ENCODE measurements around the gene FILIP1. TPM values are rescaled to one million over a fixed set of nuclear protein-coding genes. Genes with fewer than 3 reads are reported as not detected.

Gene FILIP1
- total and polyA plus RNA-seq, 10 of the 15 experiments (the other 5 are each of a cell fraction or from before 2014, with no cell fraction given) = 0.23 to 2.0 (median 0.44) TPM

DNA sequence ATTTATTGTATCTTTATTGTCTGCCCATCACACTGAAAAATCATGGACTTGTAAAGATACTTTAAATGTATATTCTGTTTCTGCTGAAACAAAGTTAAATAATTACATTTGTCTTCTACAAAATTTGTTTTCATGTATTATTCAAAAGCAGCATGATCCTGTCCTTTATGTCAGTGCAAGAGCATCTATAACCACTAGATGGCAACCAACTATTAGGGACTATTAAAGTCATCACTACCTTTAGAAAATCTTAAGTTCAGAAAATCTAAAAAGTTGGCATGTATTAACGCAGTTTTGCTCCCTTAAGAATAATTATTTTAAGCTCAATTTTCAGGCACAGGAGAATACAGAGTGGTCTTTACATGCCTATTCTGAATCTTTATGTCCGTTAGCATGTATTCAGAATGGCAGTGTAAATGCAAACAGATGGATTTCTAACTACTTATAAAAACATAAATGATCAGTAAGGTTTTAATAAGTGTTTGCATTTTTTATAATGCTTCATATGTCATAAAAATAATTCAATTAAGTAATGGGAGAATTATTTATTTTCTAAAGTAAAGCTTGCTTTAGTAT lies 226.8 kb downstream of the FILIP1 start (continued):
- no peak for TF ChIP-seq PAX5 (IDR thresholded peaks at IDR 0.05; ENCODE audit: borderline replicate concordance, low read depth, low read length)
- no peak for TF ChIP-seq EP300 (IDR thresholded peaks at IDR 0.05; ENCODE audit: borderline replicate concordance in 1 of 2, control insufficient read depth in 1 of 2, low read depth in 2 of 2, low read length in 2 of 2)
- TF ChIP-seq, protein P1, sequence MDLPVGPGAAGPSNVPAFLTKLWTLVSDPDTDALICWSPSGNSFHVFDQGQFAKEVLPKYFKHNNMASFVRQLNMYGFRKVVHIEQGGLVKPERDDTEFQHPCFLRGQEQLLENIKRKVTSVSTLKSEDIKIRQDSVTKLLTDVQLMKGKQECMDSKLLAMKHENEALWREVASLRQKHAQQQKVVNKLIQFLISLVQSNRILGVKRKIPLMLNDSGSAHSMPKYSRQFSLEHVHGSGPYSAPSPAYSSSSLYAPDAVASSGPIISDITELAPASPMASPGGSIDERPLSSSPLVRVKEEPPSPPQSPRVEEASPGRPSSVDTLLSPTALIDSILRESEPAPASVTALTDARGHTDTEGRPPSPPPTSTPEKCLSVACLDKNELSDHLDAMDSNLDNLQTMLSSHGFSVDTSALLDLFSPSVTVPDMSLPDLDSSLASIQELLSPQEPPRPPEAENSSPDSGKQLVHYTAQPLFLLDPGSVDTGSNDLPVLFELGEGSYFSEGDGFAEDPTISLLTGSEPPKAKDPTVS (IDR thresholded peaks at IDR 0.05; ENCODE audit: low read depth, low read length) = no peak
- TF ChIP-seq YY1 (IDR thresholded peaks at IDR 0.05; ENCODE audit: low read depth, low read length) = no peak
- no peak for TF ChIP-seq ZNF274 (IDR thresholded peaks at IDR 0.05; ENCODE audit: insufficient read depth, insufficient read length)
- TF ChIP-seq SMC3 (IDR thresholded peaks at IDR 0.05; ENCODE audit: borderline replicate concordance, low read length) = peak; percentile 70; the same call in 1 of the 2 replicates
- TF ChIP-seq MYB (IDR thresholded peaks at IDR 0.05; ENCODE audit: borderline replicate concordance, low read depth, low read length) = no peak
- TF ChIP-seq ZNF384 (IDR thresholded peaks at IDR 0.05; ENCODE audit: borderline replicate concordance, low read depth, low read length) = no peak
- no peak for TF ChIP-seq CREM (IDR thresholded peaks at IDR 0.05; ENCODE audit: low read depth)

DNA sequence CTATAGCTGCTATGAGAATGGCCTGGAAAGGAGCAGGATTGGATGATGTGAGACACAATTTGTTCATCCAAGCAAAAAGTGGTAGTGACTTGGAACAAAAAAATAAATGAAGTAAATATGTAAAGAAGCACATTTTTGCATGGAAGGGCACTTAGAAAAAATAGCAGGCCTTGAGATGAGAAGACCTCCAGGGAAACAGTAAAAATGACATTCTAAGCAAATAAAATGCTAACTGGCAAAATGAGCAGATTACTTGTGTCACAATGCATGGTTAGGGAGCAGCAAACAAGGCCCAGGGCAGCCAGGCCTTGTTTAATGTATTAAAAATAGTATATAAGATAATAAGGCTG lies 230.2 kb downstream of the FILIP1 start:
- no peak overlapping the region for H2AFZ ChIP-seq (ENCODE audit: control insufficient read depth, low read depth, low read length)
- SMC1A ChIA-PET (ENCODE audit: uncharacterized antibody, unreplicated experiment) = interaction anchor here (1.1 kb wide), 1 partner anchor 264 kb away, joined by 3 read pairs; no protein-coding TSS in a partner anchor
- RAD21 ChIA-PET (ENCODE audit: unreplicated experiment) = no interaction called here
- POLR2A ChIA-PET = no interaction called here
- intact Hi-C loops (cut with micrococcal nuclease; ENCODE audit: unreplicated experiment) = no loop called here
- no peak overlapping the region for H3K27ac ChIP-seq (ENCODE audit: control insufficient read depth, insufficient read depth)
- no TSS peak for BruUV-seq (replicated peaks)
- H3K9me3 ChIP-seq (replicated peaks; ENCODE audit: control insufficient read depth, insufficient read depth, low read length) = no peaks in the 10 kb centered on the region
- no peak overlapping the region for H3K9ac ChIP-seq (ENCODE audit: control insufficient read depth, insufficient read depth, low read length)
- H3K36me3 ChIP-seq (ENCODE audit: control insufficient read depth in 2 of 2, insufficient read depth in 2 of 2, low read length in 1 of 2) = peaks cover 1 to 26% of the 10 kb centered on the region in 2 experiments; a peak in 2 of 4 replicates
- H3K27me3 ChIP-seq (replicated peaks in 1 of 2; ENCODE audit: control insufficient read depth in 2 of 2, insufficient read depth in 2 of 2, low read length in 1 of 2) = no peaks in the 10 kb centered on the region
- H3K4me3 ChIP-seq = no peak overlapping the region
- H3K4me2 ChIP-seq (ENCODE audit: control insufficient read depth, insufficient read depth) = no peak overlapping the region
- ATAC-seq = no peak
- no peak for DNase-seq (ENCODE audit: low read depth, low spot score)
- no peaks in the 10 kb centered on the region for H4K20me1 ChIP-seq (ENCODE audit: control insufficient read depth, insufficient read depth)
- no peak for FAIRE-seq
- H3K4me1 ChIP-seq (ENCODE audit: control insufficient read depth, insufficient read depth, low read length) = no peaks in the 10 kb centered on the region
- in situ Hi-C loops (cut with MboI) = no loop called here
- peaks cover 42% of the 10 kb centered on the region for H3K79me2 ChIP-seq (ENCODE audit: control insufficient read depth, insufficient read depth, low read length)
- CTCF ChIA-PET = interaction anchor here (1.1 to 1.9 kb wide), 3 partner anchors 71 to 261 kb away, joined by 3 to 10 read pairs (median 3); no protein-coding TSS in a partner anchor
- TF ChIP-seq, protein P2, sequence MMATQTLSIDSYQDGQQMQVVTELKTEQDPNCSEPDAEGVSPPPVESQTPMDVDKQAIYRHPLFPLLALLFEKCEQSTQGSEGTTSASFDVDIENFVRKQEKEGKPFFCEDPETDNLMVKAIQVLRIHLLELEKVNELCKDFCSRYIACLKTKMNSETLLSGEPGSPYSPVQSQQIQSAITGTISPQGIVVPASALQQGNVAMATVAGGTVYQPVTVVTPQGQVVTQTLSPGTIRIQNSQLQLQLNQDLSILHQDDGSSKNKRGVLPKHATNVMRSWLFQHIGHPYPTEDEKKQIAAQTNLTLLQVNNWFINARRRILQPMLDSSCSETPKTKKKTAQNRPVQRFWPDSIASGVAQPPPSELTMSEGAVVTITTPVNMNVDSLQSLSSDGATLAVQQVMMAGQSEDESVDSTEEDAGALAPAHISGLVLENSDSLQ (IDR thresholded peaks at IDR 0.05) = no peak
- no peak for TF ChIP-seq JUND (IDR thresholded peaks at IDR 0.05; ENCODE audit: low read depth, low read length)
- no peak for TF ChIP-seq GABPA (IDR thresholded peaks at IDR 0.05; ENCODE audit: low read depth)
- TF ChIP-seq BACH1 (IDR thresholded peaks at IDR 0.05; ENCODE audit: borderline replicate concordance) = no peak
- no peak for TF ChIP-seq SUZ12 (IDR thresholded peaks at IDR 0.05; ENCODE audit: unreplicated experiment)
- TF ChIP-seq TCF7 (IDR thresholded peaks at IDR 0.05; ENCODE audit: borderline replicate concordance) = no peak
- no peak for TF ChIP-seq GATAD2B (conservative IDR thresholded peaks at IDR 0.05; ENCODE audit: low read depth)
- no peak for TF ChIP-seq NBN (IDR thresholded peaks at IDR 0.05)
- no peak for TF ChIP-seq RUNX3 (IDR thresholded peaks at IDR 0.05; ENCODE audit: low read length)
- no peak for TF ChIP-seq NFIC (IDR thresholded peaks at IDR 0.05; ENCODE audit: low read depth, low read length)
- TF ChIP-seq NR2C2 (IDR thresholded peaks at IDR 0.05; ENCODE audit: borderline replicate concordance, control insufficient read depth, insufficient read length, low read depth) = no peak
- TF ChIP-seq BCL11A (IDR thresholded peaks at IDR 0.05; ENCODE audit: low read depth, low read length) = no peak
- TF ChIP-seq SREBF2 (IDR thresholded peaks at IDR 0.05; ENCODE audit: low read length) = no peak
- no peak for TF ChIP-seq RAD51 (IDR thresholded peaks at IDR 0.05)
- no peak for TF ChIP-seq MTA3 (IDR thresholded peaks at IDR 0.05; ENCODE audit: borderline replicate concordance, low read length)
- no peak for TF ChIP-seq MXI1 (IDR thresholded peaks at IDR 0.05; ENCODE audit: low read depth, low read length)

All from GM12878 (cell line).